Measurements from ENCODE around the gene SLC38A4. TPM values are rescaled to one million over a fixed set of nuclear protein-coding genes. Genes with fewer than 3 reads are reported as not detected.

Gene SLC38A4
- total and polyA plus RNA-seq, 2 experiments from 2014 or later = 6.2 to 12.5 TPM

- ATAC-seq (no peak), DNase-seq (ENCODE audit: low spot score) (no peak)
- no peak overlapping the region for H3K4me2 ChIP-seq
These were observed 17.5 kb downstream of the SLC38A4 start for GRCh38 chr12:46808317-46808716.

More at GRCh38 chr12:46808317-46808716, 17.5 kb downstream of the SLC38A4 start:
- Histone ChIP-seq H3K36me3 (ENCODE audit: insufficient read depth) (no peaks in the 10 kb centered on the region), H3K4me1 (ENCODE audit: insufficient read depth) (0 out of 2 replicates have a peak, but pooled peaks cover 10% of the 10 kb centered on the region), H3K27ac (ENCODE audit: low read depth) (no peak overlapping the region), H3K9me2 (ENCODE audit: insufficient read depth) (no peaks in the 10 kb centered on the region), H3K27me3 (ENCODE audit: insufficient read depth) (no peaks in the 10 kb centered on the region), H3K79me2 (replicated peaks; ENCODE audit: insufficient read depth) (no peaks in the 10 kb centered on the region), H4K20me1 (replicated peaks; ENCODE audit: insufficient read depth) (no peaks in the 10 kb centered on the region), H3F3A (replicated peaks; ENCODE audit: low read depth) (no peaks in the 10 kb centered on the region), H2AFZ (no peak overlapping the region), H3K4me3 (no peak overlapping the region)
- no peaks in the 10 kb centered on the region for H3K36me3 Mint-ChIP-seq (ENCODE audit: low read depth)
- H3K4me3 Mint-ChIP-seq = no peak overlapping the region
- H3K9me3 Mint-ChIP-seq = no peaks in the 10 kb centered on the region
- TF ChIP-seq CREB1 (CRISPR knock-in tag; IDR thresholded peaks at IDR 0.05; ENCODE audit: low read depth) (no peak), POLR2AphosphoS5 (IDR thresholded peaks at IDR 0.05; ENCODE audit: low read depth) (no peak), CTCF (conservative IDR thresholded peaks at IDR 0.05; ENCODE audit: low read depth in 2 of 2) (no peak), ZNF114 (CRISPR knock-in tag; IDR thresholded peaks at IDR 0.05) (no peak), REST (IDR thresholded peaks at IDR 0.05; ENCODE audit: unreplicated experiment) (no peak), EZH2 (IDR thresholded peaks at IDR 0.05; ENCODE audit: low read depth, unreplicated experiment) (no peak), STAT1 (IDR thresholded peaks at IDR 0.05; ENCODE audit: unreplicated experiment) (no peak), EZH2phosphoT487 (IDR thresholded peaks at IDR 0.05; ENCODE audit: unreplicated experiment) (no peak), JUNB (IDR thresholded peaks at IDR 0.05; ENCODE audit: unreplicated experiment) (no peak), NANOG (IDR thresholded peaks at IDR 0.05; ENCODE audit: borderline replicate concordance) (no peak), ETS1 (IDR thresholded peaks at IDR 0.05) (no peak)
- peaks cover 19% of the 10 kb centered on the region; the same call in 2 of the 3 replicates for H3K4me1 Mint-ChIP-seq
- no peak overlapping the region for H3K27ac Mint-ChIP-seq
- H3K27me3 Mint-ChIP-seq (ENCODE audit: insufficient read depth, low read depth, poor library complexity) = no peaks in the 10 kb centered on the region
